Measurements from ENCODE around the gene POLR3E. TPM values are rescaled to one million over a fixed set of nuclear protein-coding genes. Genes with fewer than 3 reads are reported as not detected.

POLR3E gene
- total RNA-seq, 1 donor: 19.2 TPM

DNA sequence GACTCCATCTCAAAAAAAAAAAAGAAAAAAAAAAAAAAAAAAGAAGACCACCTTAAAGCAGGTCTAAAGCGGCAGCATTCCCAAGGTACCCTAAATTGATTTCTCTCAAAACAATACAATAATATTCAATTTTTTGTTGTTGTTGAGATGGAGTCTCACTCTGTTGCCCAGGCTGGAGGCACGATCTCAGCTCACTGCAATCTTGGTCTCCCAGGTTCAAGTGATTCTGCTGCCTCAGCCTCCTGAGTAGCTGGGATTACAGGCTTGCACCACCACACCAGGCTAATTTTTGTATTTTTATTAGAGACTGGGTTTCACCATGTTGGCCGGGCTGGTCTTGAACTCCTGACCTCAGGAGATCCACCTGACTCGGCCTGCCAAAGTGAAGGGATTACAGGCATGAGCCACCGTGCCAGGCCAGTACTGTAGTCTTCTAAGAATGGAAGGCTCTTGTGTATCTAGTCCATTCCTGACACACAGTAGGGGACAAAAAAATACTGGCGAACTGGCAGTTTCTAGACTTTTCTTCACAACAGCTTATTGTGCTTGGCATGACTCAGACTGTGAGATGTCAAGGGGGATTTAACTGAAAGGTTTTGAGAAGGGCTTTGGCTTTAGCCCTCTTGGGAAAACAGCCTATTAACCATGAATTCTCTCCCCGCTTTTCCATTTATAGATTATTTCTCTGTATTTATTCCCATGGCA, 59.9 kb downstream of the POLR3E start:
- H3K36me3 ChIP-seq (ENCODE audit: insufficient read depth, low read length): peaks cover 30% of the 10 kb centered on the region
- H3K4me3 ChIP-seq (ENCODE audit: insufficient read depth, low read length): no peak overlapping the region
- H3K79me2 ChIP-seq (ENCODE audit: insufficient read depth, low read length): peaks cover 81% of the 10 kb centered on the region
- TF ChIP-seq, protein P1, sequence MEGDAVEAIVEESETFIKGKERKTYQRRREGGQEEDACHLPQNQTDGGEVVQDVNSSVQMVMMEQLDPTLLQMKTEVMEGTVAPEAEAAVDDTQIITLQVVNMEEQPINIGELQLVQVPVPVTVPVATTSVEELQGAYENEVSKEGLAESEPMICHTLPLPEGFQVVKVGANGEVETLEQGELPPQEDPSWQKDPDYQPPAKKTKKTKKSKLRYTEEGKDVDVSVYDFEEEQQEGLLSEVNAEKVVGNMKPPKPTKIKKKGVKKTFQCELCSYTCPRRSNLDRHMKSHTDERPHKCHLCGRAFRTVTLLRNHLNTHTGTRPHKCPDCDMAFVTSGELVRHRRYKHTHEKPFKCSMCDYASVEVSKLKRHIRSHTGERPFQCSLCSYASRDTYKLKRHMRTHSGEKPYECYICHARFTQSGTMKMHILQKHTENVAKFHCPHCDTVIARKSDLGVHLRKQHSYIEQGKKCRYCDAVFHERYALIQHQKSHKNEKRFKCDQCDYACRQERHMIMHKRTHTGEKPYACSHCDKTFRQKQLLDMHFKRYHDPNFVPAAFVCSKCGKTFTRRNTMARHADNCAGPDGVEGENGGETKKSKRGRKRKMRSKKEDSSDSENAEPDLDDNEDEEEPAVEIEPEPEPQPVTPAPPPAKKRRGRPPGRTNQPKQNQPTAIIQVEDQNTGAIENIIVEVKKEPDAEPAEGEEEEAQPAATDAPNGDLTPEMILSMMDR (IDR thresholded peaks at IDR 0.05; ENCODE audit: extremely low read depth, low read depth, low read length): no peak
- no peak overlapping the region for H3K4me2 ChIP-seq (ENCODE audit: insufficient read depth, low read length)
- H3K4me1 ChIP-seq (ENCODE audit: insufficient read depth, low read length): peaks cover 36% of the 10 kb centered on the region
- no peak for DNase-seq (ENCODE audit: insufficient read length, low spot score, missing footprints)
- no peak overlapping the region for H2AFZ ChIP-seq (ENCODE audit: low read length)
- no peaks in the 10 kb centered on the region for H3K27me3 ChIP-seq (ENCODE audit: insufficient read depth, low read length)
- peak overlapping the region; percentile 38 for H3K27ac ChIP-seq (ENCODE audit: low read depth, low read length)
- no peaks in the 10 kb centered on the region for H3K9me3 ChIP-seq (ENCODE audit: low read depth, low read length)
- H4K20me1 ChIP-seq (ENCODE audit: insufficient read depth, low read length): peaks cover 43% of the 10 kb centered on the region

DNA sequence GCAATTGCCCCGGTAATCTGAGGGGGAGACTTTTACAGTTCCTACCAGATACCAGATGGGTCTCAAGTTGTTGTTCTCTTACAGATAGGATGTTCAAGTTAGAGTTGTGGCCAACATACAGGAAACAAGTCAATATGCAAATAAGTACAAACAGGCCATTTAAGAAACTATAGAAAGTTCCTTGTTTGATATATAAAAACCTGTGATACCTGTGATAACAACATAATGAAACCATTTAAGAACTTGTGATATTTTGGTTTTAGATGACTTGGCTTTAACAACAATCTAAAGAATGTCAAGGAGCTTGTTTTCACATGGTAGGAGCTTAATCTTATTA, 60.4 kb downstream of the POLR3E start:
- Histone ChIP-seq H3K4me2 (ENCODE audit: insufficient read depth, low read length) (no peak overlapping the region), H4K20me1 (ENCODE audit: insufficient read depth, low read length) (peaks cover 43% of the 10 kb centered on the region)

DNA sequence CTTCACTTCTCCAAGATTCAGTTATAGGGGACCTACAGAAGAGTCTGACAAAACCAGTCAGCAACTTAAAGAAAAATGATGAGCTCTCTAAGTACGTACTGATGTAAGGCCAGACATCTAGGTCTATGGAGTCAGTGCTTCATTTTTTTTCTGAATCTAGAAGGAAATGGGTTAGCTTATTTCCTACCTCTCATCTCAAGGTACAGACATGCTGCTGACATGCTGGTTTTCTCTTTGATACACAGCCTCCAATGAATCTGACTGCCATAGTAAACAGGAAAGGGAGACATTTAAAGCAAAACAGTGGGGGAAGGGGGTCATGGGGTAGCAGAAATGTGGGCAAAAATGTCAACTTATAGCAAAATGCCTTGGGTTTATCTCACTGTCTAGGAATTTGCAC, 60.8 kb downstream of the POLR3E start:
- H3K79me2 ChIP-seq (ENCODE audit: insufficient read depth, low read length): peaks cover 81% of the 10 kb centered on the region
- H3K36me3 ChIP-seq (ENCODE audit: insufficient read depth, low read length): peaks cover 31% of the 10 kb centered on the region
- no peak overlapping the region for H3K4me2 ChIP-seq (ENCODE audit: insufficient read depth, low read length)

More for the DNA sequence above, 60.4 kb downstream of the POLR3E start:
- Histone ChIP-seq H3K79me2 (ENCODE audit: insufficient read depth, low read length) (peaks cover 81% of the 10 kb centered on the region), H3K4me1 (ENCODE audit: insufficient read depth, low read length) (peaks cover 31% of the 10 kb centered on the region), H3K27me3 (ENCODE audit: insufficient read depth, low read length) (no peaks in the 10 kb centered on the region), H3K9me3 (ENCODE audit: low read depth, low read length) (no peaks in the 10 kb centered on the region), H3K27ac (ENCODE audit: low read depth, low read length) (peak overlapping the region; percentile 38), H3K36me3 (ENCODE audit: insufficient read depth, low read length) (peaks cover 30% of the 10 kb centered on the region), H3K4me3 (ENCODE audit: insufficient read depth, low read length) (no peak overlapping the region), H2AFZ (ENCODE audit: low read length) (no peak overlapping the region)
- DNase-seq (ENCODE audit: insufficient read length, low spot score, missing footprints): no peak
- TF ChIP-seq, protein P1 (IDR thresholded peaks at IDR 0.05; ENCODE audit: extremely low read depth, low read depth, low read length): no peak

DNA sequence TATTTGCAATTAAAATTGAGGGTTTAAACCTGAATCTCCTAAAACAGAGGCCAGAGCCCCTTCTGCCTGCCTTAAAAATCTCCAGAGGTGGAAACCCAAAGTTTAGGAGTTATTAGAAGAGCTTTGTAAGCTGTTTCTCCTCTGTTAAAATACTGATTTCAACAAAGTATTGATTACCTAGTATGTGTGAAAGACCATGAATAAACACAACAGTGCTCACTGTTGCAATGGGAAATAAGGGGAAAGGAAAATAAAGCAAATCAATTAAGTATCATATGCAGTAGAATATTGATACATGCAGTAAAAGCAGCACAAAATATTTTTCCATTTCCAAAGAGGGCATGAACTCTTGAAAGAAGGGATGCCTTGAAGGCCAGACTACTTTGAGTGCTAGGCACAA, 62.5 kb downstream of the POLR3E start:
- peaks cover 90% of the 10 kb centered on the region for H3K79me2 ChIP-seq (ENCODE audit: insufficient read depth, low read length)
- peaks cover 13% of the 10 kb centered on the region for H3K4me1 ChIP-seq (ENCODE audit: insufficient read depth, low read length)
- H3K4me2 ChIP-seq (ENCODE audit: insufficient read depth, low read length): no peak overlapping the region
- DNase-seq (ENCODE audit: insufficient read length, low spot score, missing footprints): no peak
- no peaks in the 10 kb centered on the region for H3K9me3 ChIP-seq (ENCODE audit: low read depth, low read length)
- H3K36me3 ChIP-seq (ENCODE audit: insufficient read depth, low read length): peaks cover 48% of the 10 kb centered on the region
- H3K27me3 ChIP-seq (ENCODE audit: insufficient read depth, low read length): no peaks in the 10 kb centered on the region
- no peak overlapping the region for H3K4me3 ChIP-seq (ENCODE audit: insufficient read depth, low read length)
- H2AFZ ChIP-seq (ENCODE audit: low read length): no peak overlapping the region
- TF ChIP-seq, protein P1 (IDR thresholded peaks at IDR 0.05; ENCODE audit: extremely low read depth, low read depth, low read length): no peak
- no peak overlapping the region for H3K27ac ChIP-seq (ENCODE audit: low read depth, low read length)
- H4K20me1 ChIP-seq (ENCODE audit: insufficient read depth, low read length): peaks cover 41% of the 10 kb centered on the region

More for the DNA sequence above, 60.8 kb downstream of the POLR3E start:
- no peaks in the 10 kb centered on the region for H3K9me3 ChIP-seq (ENCODE audit: low read depth, low read length)
- H4K20me1 ChIP-seq (ENCODE audit: insufficient read depth, low read length): peaks cover 41% of the 10 kb centered on the region
- H3K4me3 ChIP-seq (ENCODE audit: insufficient read depth, low read length): no peak overlapping the region
- peak overlapping the region; percentile 38 for H3K27ac ChIP-seq (ENCODE audit: low read depth, low read length)
- no peaks in the 10 kb centered on the region for H3K27me3 ChIP-seq (ENCODE audit: insufficient read depth, low read length)
- H2AFZ ChIP-seq (ENCODE audit: low read length): no peak overlapping the region
- DNase-seq (ENCODE audit: insufficient read length, low spot score, missing footprints): no peak
- TF ChIP-seq, protein P1 (IDR thresholded peaks at IDR 0.05; ENCODE audit: extremely low read depth, low read depth, low read length): no peak
- H3K4me1 ChIP-seq (ENCODE audit: insufficient read depth, low read length): peaks cover 27% of the 10 kb centered on the region

Data from osteoblast (primary cell).